Transverse colon (tissue), 4 donors: ENCODE results near the gene GNA15. TPM values are rescaled to one million over a fixed set of nuclear protein-coding genes. Genes with fewer than 3 reads are reported as not detected.

ENCODE experiments used
- DNase-seq: peaks from one replicate; pipeline ENCODE4 v3.0.0-alpha.2; 2019
- H3K27ac ChIP-seq, 4 donors: fragments of 200-600 bp; sonication (generic); 2 replicates each; pipeline ENCODE4 v1.5.1; 2016 to 2018; ENCODE audit warnings: inconsistent platforms in 4 of 4
- H3K27me3 ChIP-seq: fragments of 200-600 bp; sonication (generic); 2 replicates; pipeline ENCODE4 v1.5.1; 2017; ENCODE audit warnings: inconsistent platforms
- H3K36me3 ChIP-seq, 4 donors: fragments of 200-600 bp; sonication (generic); 2 replicates each; pipeline ENCODE4 v1.5.1; 2017 to 2019; ENCODE audit warnings: inconsistent platforms in 4 of 4
- H3K4me1 ChIP-seq, 4 donors: fragments of 200-600 bp; sonication (generic); 2 replicates each; pipeline ENCODE4 v1.5.1; 2017 to 2020; ENCODE audit warnings: inconsistent platforms in 4 of 4
- H3K4me3 ChIP-seq, 4 donors: fragments of 200-600 bp; sonication (generic); 1 replicate in 1 of 4; 2 replicates in 3 of 4; pipeline versions ENCODE4 v1.5.1 to v1.6.1; 2017 to 2019; ENCODE audit warnings: inconsistent platforms in 4 of 4
- H3K9me3 ChIP-seq, 2 donors: fragments of 200-600 bp; sonication (generic); 2 replicates each; pipeline ENCODE4 v1.5.1; 2017 to 2019; ENCODE audit warnings: inconsistent platforms in 2 of 2
- EP300 ChIP-seq: sonication (generic); formaldehyde crosslinking; IDR thresholded peaks from one replicate; pipeline ENCODE4 v1.6.1; 2017; ENCODE audit warnings: antibody characterized with exemption, low read depth
- POLR2A ChIP-seq: fragments of 450-650 bp; IDR thresholded peaks from one replicate; pipeline ENCODE4 v1.6.1; 2016; ENCODE audit warnings: antibody characterized with exemption, mild to moderate bottlenecking, moderate library complexity
- POLR2AphosphoS5 ChIP-seq, 3 donors: sonication (generic); formaldehyde crosslinking; IDR thresholded peaks; one replicate each; pipeline ENCODE4 v1.6.1; 2016; ENCODE audit warnings: antibody characterized with exemption in 3 of 3
- WGBS, 2 donors: methylation state at CpG; one replicate each; pipeline ENCODE4 v1.1.5; 2018; ENCODE audit warnings: low coverage in 1 of 2; 5-methylcytosine and 5-hydroxymethylcytosine counted together
- in situ Hi-C, 4 donors: fragments of 200-750 bp; cut with MboI; loops; one replicate each; pipeline versions ENCODE4 v1.15.0 to v1.15.1; 2017; ENCODE audit warnings: low sequenced_read_pairs in 3 of 4, low pct_ligation_motif_present in 1 of 4, low pct_unique_long_range_greater_than_20kb in 1 of 4
- intact Hi-C: fragments of 100-400 bp; cut with DNase I; formaldehyde crosslinking; loops from one replicate; pipeline ENCODE4 v1.15.1; 2023; ENCODE audit warnings: low total_unique reads
- total RNA-seq, 4 donors: library from RNA; depleted of rRNA; stranded (reverse); fragments of >200 nt; gene quantifications; one replicate each; pipeline ENCODE4 v1.1.0, GENCODE V29; 2016
- TF ChIP-seq, protein P1 (sequence below), 5 experiments: fragments of 200-600 bp in 3 of 5; fragments of 450-650 bp in 2 of 5; sonication (generic) in 3 of 5; IDR thresholded peaks; 1 replicate in 2 of 5; 2 replicates in 3 of 5; pipeline ENCODE4 v1.5.1; 2016 to 2017; ENCODE audit warnings: antibody characterized with exemption in 5 of 5, inconsistent platforms in 3 of 5, mild to moderate bottlenecking in 2 of 5, moderate library complexity in 1 of 5

The GNA15 gene
- total RNA-seq, 4 donors from 2014 or later, result 1.9 to 2.2 TPM; not detected in 2

DNA sequence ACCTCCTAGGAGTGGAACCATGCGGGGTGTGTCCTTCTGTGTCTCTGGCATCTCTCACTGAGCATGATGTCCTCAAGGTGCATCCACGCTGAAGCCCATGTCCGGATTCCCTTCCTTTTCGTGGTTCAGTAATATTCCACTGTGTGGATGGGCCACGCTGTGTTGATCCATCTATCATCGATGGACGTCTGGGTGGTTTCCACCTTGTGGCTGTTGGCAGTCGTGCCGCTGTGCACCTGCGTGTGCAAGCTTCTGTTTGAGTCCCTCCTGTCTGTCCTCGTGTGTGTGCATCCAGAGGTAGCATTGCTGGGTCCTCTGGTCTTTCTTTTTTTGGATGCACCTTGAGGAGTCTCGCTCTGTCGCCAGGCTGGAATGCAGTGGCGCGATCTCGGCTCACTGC lies 11.2 kb upstream of the GNA15 start:
- Histone ChIP-seq H3K27me3 (no peaks in the 10 kb centered on the region), H3K9me3 (no peaks in the 10 kb centered on the region), H3K27ac (no peak overlapping the region), H3K4me1 (peaks cover 0 to 5% (median 0%) of the 10 kb centered on the region in 4 donors), H3K36me3 (peaks cover 0 to 2% (median 0%) of the 10 kb centered on the region in 4 donors), H3K4me3 (no peak overlapping the region)
- TF ChIP-seq POLR2AphosphoS5 (IDR thresholded peaks at IDR 0.05) (peak in 1 of 3 donors; percentile 41), POLR2A (no peak)
- in situ Hi-C loops, result no loop called here
- intact Hi-C loops, result no loop called here
- no peak for DNase-seq
- WGBS, 2 donors, result 51 to 53% methylated on average over 3 to 16 of the region's 16 CpGs

DNA sequence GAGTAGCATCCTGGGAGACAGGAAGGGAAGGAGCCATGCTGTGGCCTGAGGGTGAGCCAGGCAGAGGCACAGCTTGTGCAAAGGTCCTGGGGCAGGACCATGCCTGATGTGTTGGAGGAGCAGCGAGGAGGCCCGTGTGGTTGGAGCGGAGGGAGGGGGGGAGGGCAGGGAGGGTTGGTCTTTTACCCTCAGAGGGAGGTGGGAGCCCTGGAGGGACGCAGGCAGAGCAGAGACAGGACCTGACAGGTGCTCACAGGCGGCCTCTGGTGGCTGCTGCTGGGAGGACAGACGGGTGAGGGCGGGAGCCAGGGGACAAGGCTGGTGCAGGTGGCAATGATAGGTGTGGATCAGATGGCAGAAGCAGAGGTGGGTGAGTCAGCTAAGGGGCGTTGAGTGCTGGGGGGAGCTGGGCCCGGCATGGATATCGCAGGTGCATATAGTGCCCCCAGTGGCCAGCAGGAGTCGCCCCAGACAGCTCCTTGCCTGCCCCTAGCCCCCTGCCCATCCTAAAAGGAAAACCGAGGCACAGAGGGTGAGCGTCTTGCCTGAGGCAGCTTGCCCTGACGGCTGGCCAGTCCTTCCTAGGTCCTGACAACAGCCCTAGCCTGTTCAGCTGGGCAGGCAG lies 9.8 kb upstream of the GNA15 start:
- Histone ChIP-seq H3K4me1 (peaks cover 0 to 5% (median 0%) of the 10 kb centered on the region in 4 donors), H3K36me3 (no peaks in the 10 kb centered on the region), H3K9me3 (no peaks in the 10 kb centered on the region), H3K4me3 (no peak overlapping the region), H3K27ac (no peak overlapping the region), H3K27me3 (no peaks in the 10 kb centered on the region)
- TF ChIP-seq, protein P1, sequence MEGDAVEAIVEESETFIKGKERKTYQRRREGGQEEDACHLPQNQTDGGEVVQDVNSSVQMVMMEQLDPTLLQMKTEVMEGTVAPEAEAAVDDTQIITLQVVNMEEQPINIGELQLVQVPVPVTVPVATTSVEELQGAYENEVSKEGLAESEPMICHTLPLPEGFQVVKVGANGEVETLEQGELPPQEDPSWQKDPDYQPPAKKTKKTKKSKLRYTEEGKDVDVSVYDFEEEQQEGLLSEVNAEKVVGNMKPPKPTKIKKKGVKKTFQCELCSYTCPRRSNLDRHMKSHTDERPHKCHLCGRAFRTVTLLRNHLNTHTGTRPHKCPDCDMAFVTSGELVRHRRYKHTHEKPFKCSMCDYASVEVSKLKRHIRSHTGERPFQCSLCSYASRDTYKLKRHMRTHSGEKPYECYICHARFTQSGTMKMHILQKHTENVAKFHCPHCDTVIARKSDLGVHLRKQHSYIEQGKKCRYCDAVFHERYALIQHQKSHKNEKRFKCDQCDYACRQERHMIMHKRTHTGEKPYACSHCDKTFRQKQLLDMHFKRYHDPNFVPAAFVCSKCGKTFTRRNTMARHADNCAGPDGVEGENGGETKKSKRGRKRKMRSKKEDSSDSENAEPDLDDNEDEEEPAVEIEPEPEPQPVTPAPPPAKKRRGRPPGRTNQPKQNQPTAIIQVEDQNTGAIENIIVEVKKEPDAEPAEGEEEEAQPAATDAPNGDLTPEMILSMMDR (IDR thresholded peaks at IDR 0.05), result peak; percentile 63 to 82 (median 69)
- TF ChIP-seq POLR2AphosphoS5 (IDR thresholded peaks at IDR 0.05), result no peak
- intact Hi-C loops (no loop called here), in situ Hi-C loops (no loop called here)
- DNase-seq, result peak; percentile 79
- 16% methylated on average over 14 of the region's 14 CpGs; no CpG with 5 or more reads in 1 of the 2 donors for WGBS, 2 donors

DNA sequence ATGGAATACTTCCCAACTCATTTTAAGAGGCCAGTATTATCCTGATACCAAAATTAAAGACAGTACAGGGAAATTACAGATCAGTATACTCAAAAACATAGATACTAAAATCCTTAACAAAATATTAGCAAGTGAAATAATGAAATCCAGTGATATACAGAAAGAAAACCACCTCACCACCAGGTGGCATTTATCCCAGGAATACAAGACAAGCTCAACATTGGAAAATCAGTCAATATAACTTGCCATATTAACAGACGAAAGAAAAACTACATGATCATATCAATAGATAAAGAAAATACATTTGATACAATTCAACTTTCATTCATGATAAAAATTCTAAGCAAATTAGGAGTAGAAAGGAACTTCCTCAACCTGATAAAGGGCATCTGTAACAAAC lies 6.7 kb upstream of the GNA15 start:
- 7 to 33% methylated on average over 1 of the region's 1 CpG for WGBS, 2 donors
- in situ Hi-C loops, result no loop called here

DNA sequence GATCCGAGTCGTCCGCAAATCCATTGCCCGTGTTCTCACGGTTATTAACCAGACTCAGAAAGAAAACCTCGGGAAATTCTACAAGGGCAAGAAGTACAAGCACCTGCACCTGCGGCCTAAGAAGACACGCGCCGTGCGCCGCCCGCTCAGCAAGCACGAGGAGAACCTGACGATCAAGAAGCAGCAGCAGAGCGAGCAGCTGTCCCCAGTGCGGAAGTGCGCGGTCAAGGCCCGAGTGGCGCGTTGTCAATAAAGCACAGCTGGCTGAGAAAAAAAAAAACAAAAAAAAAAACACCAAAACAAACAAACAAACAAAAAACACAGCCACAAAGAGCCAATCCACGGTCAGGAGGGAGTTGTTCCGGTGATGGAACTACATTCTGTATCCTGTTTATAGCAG lies 4.7 kb upstream of the GNA15 start:
- Histone ChIP-seq H3K9me3 (no peaks in the 10 kb centered on the region), H3K36me3 (no peaks in the 10 kb centered on the region), H3K4me3 (no peak overlapping the region), H3K4me1 (peaks cover 0 to 8% (median 1%) of the 10 kb centered on the region in 4 donors), H3K27me3 (peaks cover 1% of the 10 kb centered on the region), H3K27ac (no peak overlapping the region)
- 66 to 89% methylated on average over 4 to 24 of the region's 24 CpGs for WGBS, 2 donors
- in situ Hi-C loops (no loop called here), intact Hi-C loops (no loop called here)
- TF ChIP-seq EP300, result no peak
- TF ChIP-seq POLR2AphosphoS5 (IDR thresholded peaks at IDR 0.05), result no peak
- no peak for TF ChIP-seq POLR2A
- TF ChIP-seq, protein P1 (IDR thresholded peaks at IDR 0.05), result no peak
- no peak for DNase-seq

More for the DNA sequence above, 6.7 kb upstream of the GNA15 start:
- no peak for TF ChIP-seq POLR2AphosphoS5 (IDR thresholded peaks at IDR 0.05)
- TF ChIP-seq, protein P1 (IDR thresholded peaks at IDR 0.05), result peak; percentile 38 to 52 (median 40)
- Histone ChIP-seq H3K27me3 (no peaks in the 10 kb centered on the region), H3K4me3 (no peak overlapping the region), H3K4me1 (peaks cover 0 to 5% (median 3%) of the 10 kb centered on the region in 4 donors), H3K36me3 (no peaks in the 10 kb centered on the region), H3K9me3 (no peaks in the 10 kb centered on the region), H3K27ac (no peak overlapping the region)
- intact Hi-C loops, result no loop called here
- no peak for DNase-seq
